Stimulated activated CD8-positive, alpha-beta memory T cell treated with anti-CD3 and anti-CD28 coated beads, Interleukin-4, amount 100 ng/mL, for 24 hours (primary cell): ENCODE data around the gene THEMIS.
"Not testable (repeated sequence)": the region's sequence is repeated elsewhere in the genome, so short reads cannot be mapped to it uniquely, and the experiment has no call there.

Source experiments
- DNase-seq: peaks from one replicate; pipeline ENCODE4 v3.0.0-alpha.2; 2020; ENCODE audit warnings: low read depth

The THEMIS gene

GRCh38 chr6:127794405-127794804, 106.5 kb downstream of the THEMIS start:
- no peak for DNase-seq

- DNase-seq = no peak
Observed at GRCh38 chr6:127793396-127793795, 107.5 kb downstream of the THEMIS start.

- DNase-seq = no peak
Observed at GRCh38 chr6:127792616-127793015, 108.2 kb downstream of the THEMIS start.

- DNase-seq = no peak
Observed at GRCh38 chr6:127791779-127792528, 108.9 kb downstream of the THEMIS start.

- no peak for DNase-seq
Observed at GRCh38 chr6:127790571-127790970, 110.3 kb downstream of the THEMIS start.

GRCh38 chr6:127786109-127786508, 114.7 kb downstream of the THEMIS start:
- DNase-seq = no peak

- DNase-seq = no peak
Observed at GRCh38 chr6:127784468-127784867, 116.4 kb downstream of the THEMIS start.

GRCh38 chr6:127781636-127782272, 119.1 kb downstream of the THEMIS start:
- not testable (repeated sequence) for DNase-seq

GRCh38 chr6:127776320-127776719, 124.5 kb downstream of the THEMIS start:
- no peak for DNase-seq

GRCh38 chr6:127775371-127775770, 125.5 kb downstream of the THEMIS start:
- no peak for DNase-seq

GRCh38 chr6:127768745-127769144, 132.1 kb downstream of the THEMIS start:
- no peak for DNase-seq

GRCh38 chr6:127768223-127768622, 132.6 kb downstream of the THEMIS start:
- no peak for DNase-seq

- DNase-seq = no peak
Observed at GRCh38 chr6:127765949-127766348, 134.9 kb downstream of the THEMIS start.

GRCh38 chr6:127762284-127762683, 138.6 kb downstream of the THEMIS start:
- no peak for DNase-seq

GRCh38 chr6:127761084-127761483, 139.8 kb downstream of the THEMIS start:
- no peak for DNase-seq

GRCh38 chr6:127749095-127749494, 151.8 kb downstream of the THEMIS start:
- DNase-seq = no peak

- DNase-seq = no peak
Observed at GRCh38 chr6:127748290-127748689, 152.6 kb downstream of the THEMIS start.

GRCh38 chr6:127738423-127738822, 162.4 kb downstream of the THEMIS start:
- no peak for DNase-seq

- no peak for DNase-seq
Observed at GRCh38 chr6:127737768-127738167, 163.1 kb downstream of the THEMIS start.

- no peak for DNase-seq
Observed at GRCh38 chr6:127737009-127737486, 163.8 kb downstream of the THEMIS start.

- no peak for DNase-seq
Observed at GRCh38 chr6:127732927-127733326, 167.9 kb downstream of the THEMIS start.

- DNase-seq = no peak
Observed at GRCh38 chr6:127727260-127727953, 173.5 kb downstream of the THEMIS start.

GRCh38 chr6:127725821-127726220, 175.0 kb downstream of the THEMIS start:
- DNase-seq = no peak
